Kidney (tissue), 14 donors: ENCODE results near the gene PRPS2. TPM values are rescaled to one million over a fixed set of nuclear protein-coding genes. Genes with fewer than 3 reads are reported as not detected.

Source experiments
- DNase-seq, 5 donors: peaks; one replicate each; pipeline ENCODE4 v3.0.0-alpha.2; 2013 to 2020
- FAIRE-seq: peaks from 2 replicates; lab custom pipeline; 2012; peaks lifted over from hg19 to GRCh38; lab: Jason Lieb, UNC
- H3K27ac ChIP-seq, 2 donors: one replicate each; pipeline ENCODE4 v1.7.0; 2013; ENCODE audit warnings: low read depth in 2 of 2, low read length in 2 of 2, inconsistent platforms in 1 of 2
- H3K27me3 ChIP-seq: one replicate; pipeline ENCODE4 v1.7.1; 2013; ENCODE audit warnings: low read length, inconsistent platforms; ENCODE audit not compliant: control insufficient read depth, insufficient read depth
- H3K36me3 ChIP-seq, 3 donors: one replicate each; pipeline versions ENCODE4 v1.7.0 to v1.7.1; 2013; ENCODE audit warnings: low read length in 3 of 3, control low read depth in 1 of 3, inconsistent platforms in 1 of 3; ENCODE audit not compliant: insufficient read depth in 3 of 3, control insufficient read depth in 2 of 3
- H3K4me1 ChIP-seq, 3 donors: one replicate each; pipeline versions ENCODE4 v1.7.0 to v1.7.1; 2013; ENCODE audit warnings: low read length in 3 of 3, inconsistent platforms in 1 of 3, low read depth in 1 of 3; ENCODE audit not compliant: control insufficient read depth in 2 of 3, insufficient read depth in 2 of 3
- H3K4me3 ChIP-seq, 3 donors: one replicate each; pipeline versions ENCODE4 v1.7.0 to v1.8.1; 2013; ENCODE audit warnings: low read length in 3 of 3, control low read depth in 1 of 3, inconsistent platforms in 1 of 3
- H3K9ac ChIP-seq, 3 donors: one replicate each; pipeline versions ENCODE4 v1.7.0 to v1.7.1; 2013; ENCODE audit warnings: low read length in 3 of 3, control low read depth in 1 of 3, inconsistent platforms in 1 of 3
- H3K9me3 ChIP-seq, 3 donors: one replicate each; pipeline versions ENCODE4 v1.7.0 to v1.7.1; 2013; ENCODE audit warnings: low read length in 3 of 3, control low read depth in 1 of 3, inconsistent platforms in 1 of 3; ENCODE audit not compliant: control insufficient read depth in 2 of 3, insufficient read depth in 1 of 3
- intact Hi-C: fragments of 100-400 bp; cut with DNase I; formaldehyde crosslinking; loops from one replicate; pipeline ENCODE4 v1.11.1; 2022
- polyA plus RNA-seq: library from polyadenylated mRNA; stranded (reverse); fragments of 350-450 nt; fragmentation: Illumina TruSeq; extraction: RNeasy Lipid Tissue Mini Kit (QIAGEN cat#74804); gene quantifications from one replicate; pipeline ENCODE4 v1.2.3, GENCODE V29; 2014; ENCODE audit warnings: low read depth, low replicate concordance; ENCODE audit not compliant: insufficient read depth
- total RNA-seq: library from RNA; stranded (reverse); fragmentation: NEBNext Ultra II Directional; extraction: Animal tissue kit (Norgen Biotek cat#: 25700); gene quantifications from one replicate; pipeline ENCODE4 v1.2.1, GENCODE V29; 2021
- TF ChIP-seq, protein P1 (sequence below): IDR thresholded peaks from 3 replicates; pipeline ENCODE4 v1.5.1; 2012; ENCODE audit warnings: mild to moderate bottlenecking, moderate library complexity, borderline replicate concordance; ENCODE audit not compliant: insufficient read depth; ENCODE audit errors: extremely low read depth
- donor health status: control.
- donor health status: control.
- donor health status: control.
- donor health status: control.
- donor health status: control.
- donor health status: DM: yes; HTN: yes; CAD: no.
- donor health status: Normal renal cell carcinoma (clear cell type).

PRPS2 gene
- total and polyA plus RNA-seq, 2 donors from 2014 or later, result 36.1 to 38.4 TPM

DNA sequence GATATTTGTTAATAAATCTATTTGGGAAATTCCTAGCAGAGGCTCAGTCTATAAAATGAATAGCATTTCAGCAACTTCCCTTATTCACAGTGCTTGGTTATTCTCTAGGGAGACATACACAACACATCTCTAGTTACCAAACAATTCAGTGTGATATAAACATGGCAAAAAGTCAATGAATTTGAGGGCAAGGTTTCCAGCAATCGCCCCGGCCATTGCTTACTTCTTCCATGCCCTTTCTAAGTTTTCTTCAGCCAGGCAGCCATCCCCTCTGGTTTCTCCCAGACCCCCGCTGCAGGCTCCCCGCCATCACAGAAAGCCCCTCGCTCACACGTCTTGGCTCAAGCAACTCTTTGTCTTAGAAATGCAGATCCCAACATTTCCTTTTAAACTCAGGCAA, 80.0 kb downstream of the PRPS2 start:
- no peaks in the 10 kb centered on the region for H3K4me1 ChIP-seq
- no peaks in the 10 kb centered on the region for H3K27me3 ChIP-seq
- no peak overlapping the region for H3K27ac ChIP-seq
- DNase-seq (no peak), FAIRE-seq (no peak)
- no peaks in the 10 kb centered on the region for H3K9me3 ChIP-seq
- intact Hi-C loops, result no loop called here
- no peak overlapping the region for H3K9ac ChIP-seq
- no peak overlapping the region for H3K4me3 ChIP-seq
- H3K36me3 ChIP-seq, result no peaks in the 10 kb centered on the region
- TF ChIP-seq, protein P1, sequence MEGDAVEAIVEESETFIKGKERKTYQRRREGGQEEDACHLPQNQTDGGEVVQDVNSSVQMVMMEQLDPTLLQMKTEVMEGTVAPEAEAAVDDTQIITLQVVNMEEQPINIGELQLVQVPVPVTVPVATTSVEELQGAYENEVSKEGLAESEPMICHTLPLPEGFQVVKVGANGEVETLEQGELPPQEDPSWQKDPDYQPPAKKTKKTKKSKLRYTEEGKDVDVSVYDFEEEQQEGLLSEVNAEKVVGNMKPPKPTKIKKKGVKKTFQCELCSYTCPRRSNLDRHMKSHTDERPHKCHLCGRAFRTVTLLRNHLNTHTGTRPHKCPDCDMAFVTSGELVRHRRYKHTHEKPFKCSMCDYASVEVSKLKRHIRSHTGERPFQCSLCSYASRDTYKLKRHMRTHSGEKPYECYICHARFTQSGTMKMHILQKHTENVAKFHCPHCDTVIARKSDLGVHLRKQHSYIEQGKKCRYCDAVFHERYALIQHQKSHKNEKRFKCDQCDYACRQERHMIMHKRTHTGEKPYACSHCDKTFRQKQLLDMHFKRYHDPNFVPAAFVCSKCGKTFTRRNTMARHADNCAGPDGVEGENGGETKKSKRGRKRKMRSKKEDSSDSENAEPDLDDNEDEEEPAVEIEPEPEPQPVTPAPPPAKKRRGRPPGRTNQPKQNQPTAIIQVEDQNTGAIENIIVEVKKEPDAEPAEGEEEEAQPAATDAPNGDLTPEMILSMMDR, result no peak

DNA sequence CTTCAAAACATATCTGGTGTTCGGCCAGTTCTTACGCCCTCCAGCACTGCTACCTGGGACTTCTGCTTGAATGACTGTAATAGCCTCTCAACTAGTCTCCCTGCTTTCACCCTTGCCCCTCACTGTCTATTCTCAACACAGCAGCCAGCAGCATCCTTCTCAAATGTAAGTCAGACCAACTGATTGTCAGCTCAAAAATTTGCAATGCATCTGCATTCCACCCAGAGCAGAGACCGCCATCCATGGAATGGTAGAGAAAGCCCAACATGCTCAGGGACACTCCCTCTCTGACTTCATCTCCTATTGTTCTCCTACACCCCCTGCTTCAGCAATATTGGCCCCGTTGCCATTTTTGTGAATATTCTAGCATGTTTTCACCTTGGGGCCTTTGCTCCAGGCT, 81.5 kb downstream of the PRPS2 start:
- no peak overlapping the region for H3K4me3 ChIP-seq
- TF ChIP-seq, protein P1, result no peak
- H3K9ac ChIP-seq, result no peak overlapping the region
- no peak overlapping the region for H3K27ac ChIP-seq
- no peaks in the 10 kb centered on the region for H3K27me3 ChIP-seq
- no peaks in the 10 kb centered on the region for H3K9me3 ChIP-seq
- no peaks in the 10 kb centered on the region for H3K36me3 ChIP-seq
- no peaks in the 10 kb centered on the region for H3K4me1 ChIP-seq
- FAIRE-seq, result no peak
- no peak for DNase-seq
- intact Hi-C loops, result no loop called here

Other genes with a start within 250 kb of the PRPS2 start
- gene TLR7, start 75.7 kb downstream of the PRPS2 start, total RNA-seq, result 1.7 TPM
- 0.52 TPM for gene TLR7, start 75.7 kb downstream of the PRPS2 start, polyA plus RNA-seq
- gene TLR8, start 115.2 kb downstream of the PRPS2 start, total RNA-seq, result 3.1 TPM
- not detected for gene TLR8, start 115.2 kb downstream of the PRPS2 start, polyA plus RNA-seq
- 2,421 TPM for gene TMSB4X, start 183.7 kb downstream of the PRPS2 start, total RNA-seq
- 3,432 TPM for gene TMSB4X, start 183.7 kb downstream of the PRPS2 start, polyA plus RNA-seq